Measurements from ENCODE around the gene DGKE.
A peak's percentile ranks its signal among the peaks of the same experiment; 100 is the strongest.

DGKE gene

GRCh38 chr17:56890906-56891674 is 57.1 kb downstream of the DGKE start:
- DNase-seq (ENCODE audit: low read depth) = no peak

GRCh38 chr17:56891751-56892150 is 57.8 kb downstream of the DGKE start:
- peak; percentile 49 for DNase-seq (ENCODE audit: low read depth)

GRCh38 chr17:56892333-56892732 is 58.4 kb downstream of the DGKE start:
- no peak for DNase-seq (ENCODE audit: low read depth)

- no peak for DNase-seq (ENCODE audit: low read depth)
These were observed 59.6 kb downstream of the DGKE start for GRCh38 chr17:56893503-56893902.

- no peak for DNase-seq (ENCODE audit: low read depth)
These were observed 61.0 kb downstream of the DGKE start for GRCh38 chr17:56894859-56895455.

GRCh38 chr17:56896217-56896967 is 62.4 kb downstream of the DGKE start:
- DNase-seq (ENCODE audit: low read depth) = no peak

GRCh38 chr17:56896968-56897359 is 63.0 kb downstream of the DGKE start:
- DNase-seq (ENCODE audit: low read depth) = no peak

GRCh38 chr17:56897646-56898424 is 63.9 kb downstream of the DGKE start:
- DNase-seq (ENCODE audit: low read depth) = no peak

GRCh38 chr17:56898874-56899273 is 64.9 kb downstream of the DGKE start:
- DNase-seq (ENCODE audit: low read depth) = no peak

- DNase-seq (ENCODE audit: low read depth) = no peak
These were observed 65.5 kb downstream of the DGKE start for GRCh38 chr17:56899403-56899802.

- no peak for DNase-seq (ENCODE audit: low read depth)
These were observed 68.4 kb downstream of the DGKE start for GRCh38 chr17:56902348-56902747.

- DNase-seq (ENCODE audit: low read depth) = no peak
These were observed 69.6 kb downstream of the DGKE start for GRCh38 chr17:56903560-56903959.

GRCh38 chr17:56908001-56908542 is 74.1 kb downstream of the DGKE start:
- DNase-seq (ENCODE audit: low read depth) = no peak

- no peak for DNase-seq (ENCODE audit: low read depth)
These were observed 76.0 kb downstream of the DGKE start for GRCh38 chr17:56909742-56910508.

- DNase-seq (ENCODE audit: low read depth) = no peak
These were observed 76.7 kb downstream of the DGKE start for GRCh38 chr17:56910509-56911235.

- DNase-seq (ENCODE audit: low read depth) = no peak
These were observed 78.4 kb downstream of the DGKE start for GRCh38 chr17:56912105-56912999.

- no peak for DNase-seq (ENCODE audit: low read depth)
These were observed 79.0 kb downstream of the DGKE start for GRCh38 chr17:56913000-56913311.

GRCh38 chr17:56913353-56913866 is 79.5 kb downstream of the DGKE start:
- DNase-seq (ENCODE audit: low read depth) = no peak

- peak; percentile 88 for DNase-seq (ENCODE audit: low read depth)
These were observed 80.1 kb downstream of the DGKE start, which contains the start of gene TRIM25 for GRCh38 chr17:56913867-56914580. TSS of gene TRIM25 (minus strand) at chr17:56914049. CDS start at chr17:56913988, 61 bp downstream.
